DMS 273 (cell line): ENCODE results near the gene TSPAN2.
A peak's percentile ranks its signal among the peaks of the same experiment; 100 is the strongest.

Source experiments
- DNase-seq: peaks from one replicate; lab custom pipeline; 2025; ENCODE audit not compliant: unreplicated experiment; lab: John Stamatoyannopoulos, UW

The TSPAN2 gene

GRCh38 chr1:115089420-115090185 lies at the start of gene TSPAN2:
TSPAN2 (minus strand) TSS chr1:115089503; CDS start chr1:115089432, 71 bp downstream.
- DNase-seq, result peak; percentile 82

GRCh38 chr1:115138973-115139372 lies 49.7 kb upstream of the TSPAN2 start:
- peak; percentile 95 for DNase-seq

- DNase-seq, result no peak
These were observed 49.0 kb upstream of the TSPAN2 start for GRCh38 chr1:115138271-115138670.

- DNase-seq, result no peak
These were observed 47.9 kb upstream of the TSPAN2 start for GRCh38 chr1:115137191-115137590.

- no peak for DNase-seq
These were observed 47.4 kb upstream of the TSPAN2 start for GRCh38 chr1:115136706-115137105.

GRCh38 chr1:115136106-115136505 lies 46.8 kb upstream of the TSPAN2 start:
- DNase-seq, result no peak

- DNase-seq, result no peak
These were observed 46.4 kb upstream of the TSPAN2 start for GRCh38 chr1:115135681-115136080.

- no peak for DNase-seq
These were observed 45.7 kb upstream of the TSPAN2 start for GRCh38 chr1:115134850-115135480.

- no peak for DNase-seq
These were observed 44.9 kb upstream of the TSPAN2 start for GRCh38 chr1:115134231-115134630.

GRCh38 chr1:115133440-115133839 lies 44.1 kb upstream of the TSPAN2 start:
- DNase-seq, result no peak

- no peak for DNase-seq
These were observed 41.5 kb upstream of the TSPAN2 start for GRCh38 chr1:115130786-115131185.

- no peak for DNase-seq
These were observed 39.9 kb upstream of the TSPAN2 start for GRCh38 chr1:115129071-115129640.

- no peak for DNase-seq
These were observed 38.2 kb upstream of the TSPAN2 start for GRCh38 chr1:115127539-115127938.

- DNase-seq, result no peak
These were observed 37.2 kb upstream of the TSPAN2 start for GRCh38 chr1:115126516-115126915.

- no peak for DNase-seq
These were observed 33.8 kb upstream of the TSPAN2 start for GRCh38 chr1:115123116-115123515.

GRCh38 chr1:115121793-115122192 lies 32.5 kb upstream of the TSPAN2 start:
- DNase-seq, result no peak

- DNase-seq, result no peak
These were observed 31.0 kb upstream of the TSPAN2 start for GRCh38 chr1:115120296-115120695.

GRCh38 chr1:115118611-115119010 lies 29.3 kb upstream of the TSPAN2 start:
- no peak for DNase-seq

- DNase-seq, result no peak
These were observed 28.8 kb upstream of the TSPAN2 start for GRCh38 chr1:115118086-115118485.

GRCh38 chr1:115117298-115117697 lies 28.0 kb upstream of the TSPAN2 start:
- DNase-seq, result no peak

- no peak for DNase-seq
These were observed 27.2 kb upstream of the TSPAN2 start for GRCh38 chr1:115116512-115116911.

GRCh38 chr1:115115521-115116161 lies 26.3 kb upstream of the TSPAN2 start:
- no peak for DNase-seq
